PC-3 (cell line): Measurements from ENCODE around the gene CHD9.

Experiments used
- EZH2 ChIP-seq: fragments of 300-600 bp; sonication (generic); IDR thresholded peaks from one replicate; pipeline ENCODE4 v1.6.1; 2017; ENCODE audit warnings: antibody characterized with exemption, mild to moderate bottlenecking, low read length; ENCODE audit not compliant: unreplicated experiment
- TF ChIP-seq, protein P1 (sequence below): fragments of 300-600 bp; sonication (generic); conservative IDR thresholded peaks from 2 replicates; pipeline ENCODE4 v1.5.1; 2017; ENCODE audit warnings: antibody characterized with exemption, low read depth, mild to moderate bottlenecking, low read length

DNA sequence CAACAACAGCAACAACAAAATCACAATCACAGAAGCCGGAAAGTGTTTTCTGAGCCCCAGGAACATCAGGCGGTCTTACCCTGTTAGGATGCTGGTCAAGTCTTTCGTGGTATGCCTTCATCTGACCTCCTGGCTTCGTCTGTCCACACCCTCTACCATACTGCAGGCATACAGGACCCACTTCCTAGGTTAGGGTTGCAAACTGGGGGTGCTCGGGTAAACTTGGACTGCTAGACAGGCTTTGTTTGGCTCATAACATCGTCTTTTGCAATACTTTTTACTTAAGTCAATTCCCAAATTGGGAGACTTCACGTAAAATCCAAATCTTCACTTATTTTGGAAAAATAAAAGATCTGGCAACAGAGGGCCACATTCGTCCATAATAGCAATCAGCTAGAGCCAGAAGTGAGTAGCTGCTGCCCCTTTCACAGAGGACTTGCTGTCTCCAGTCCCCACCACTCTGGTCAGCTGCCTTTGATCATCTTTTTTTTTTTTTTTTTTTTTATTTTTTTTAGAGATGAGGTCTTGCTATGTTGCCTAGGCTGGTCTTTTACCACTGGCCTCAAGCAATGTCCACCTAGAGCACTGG, 30.0 kb downstream of the CHD9 start:
- TF ChIP-seq, protein P1, sequence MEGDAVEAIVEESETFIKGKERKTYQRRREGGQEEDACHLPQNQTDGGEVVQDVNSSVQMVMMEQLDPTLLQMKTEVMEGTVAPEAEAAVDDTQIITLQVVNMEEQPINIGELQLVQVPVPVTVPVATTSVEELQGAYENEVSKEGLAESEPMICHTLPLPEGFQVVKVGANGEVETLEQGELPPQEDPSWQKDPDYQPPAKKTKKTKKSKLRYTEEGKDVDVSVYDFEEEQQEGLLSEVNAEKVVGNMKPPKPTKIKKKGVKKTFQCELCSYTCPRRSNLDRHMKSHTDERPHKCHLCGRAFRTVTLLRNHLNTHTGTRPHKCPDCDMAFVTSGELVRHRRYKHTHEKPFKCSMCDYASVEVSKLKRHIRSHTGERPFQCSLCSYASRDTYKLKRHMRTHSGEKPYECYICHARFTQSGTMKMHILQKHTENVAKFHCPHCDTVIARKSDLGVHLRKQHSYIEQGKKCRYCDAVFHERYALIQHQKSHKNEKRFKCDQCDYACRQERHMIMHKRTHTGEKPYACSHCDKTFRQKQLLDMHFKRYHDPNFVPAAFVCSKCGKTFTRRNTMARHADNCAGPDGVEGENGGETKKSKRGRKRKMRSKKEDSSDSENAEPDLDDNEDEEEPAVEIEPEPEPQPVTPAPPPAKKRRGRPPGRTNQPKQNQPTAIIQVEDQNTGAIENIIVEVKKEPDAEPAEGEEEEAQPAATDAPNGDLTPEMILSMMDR = no peak
- no peak for TF ChIP-seq EZH2
